KMS-11 (cell line): ENCODE measurements around the gene S1PR4.

Experiments used
- H2AFZ ChIP-seq: fragments of 200-600 bp; sonication (generic); 2 replicates; pipeline ENCODE4 v1.6.1; 2016; ENCODE audit warnings: antibody characterized with exemption, mixed run types, low read depth
- H3K27ac ChIP-seq: fragments of 200-600 bp; sonication (generic); 2 replicates; pipeline ENCODE4 v1.6.1; 2016; ENCODE audit warnings: mild to moderate bottlenecking, mixed run types
- H3K27me3 ChIP-seq: fragments of 200-600 bp; sonication (generic); 2 replicates; pipeline ENCODE4 v1.6.1; 2017; ENCODE audit warnings: mild to moderate bottlenecking, low read depth, mixed run types, moderate library complexity; ENCODE audit not compliant: insufficient read depth
- H3K36me3 ChIP-seq: fragments of 200-600 bp; sonication (generic); 2 replicates; pipeline ENCODE4 v1.6.1; 2017; ENCODE audit warnings: mild to moderate bottlenecking, mixed run types; ENCODE audit not compliant: insufficient read depth
- H3K4me1 ChIP-seq: fragments of 200-600 bp; sonication (generic); 2 replicates; pipeline ENCODE4 v1.6.1; 2016; ENCODE audit warnings: mild to moderate bottlenecking, low read depth, mixed run types; ENCODE audit not compliant: poor library complexity, severe bottlenecking
- H3K4me2 ChIP-seq: fragments of 200-600 bp; sonication (generic); 2 replicates; pipeline ENCODE4 v1.7.0; 2016; ENCODE audit warnings: mild to moderate bottlenecking, mixed run types
- H3K4me3 ChIP-seq: fragments of 200-600 bp; sonication (generic); IDR thresholded peaks from 2 replicates; pipeline ENCODE4 v1.6.1; 2017; ENCODE audit warnings: low read depth, low read length, mixed read lengths; ENCODE audit not compliant: insufficient read depth
- H3K79me2 ChIP-seq: fragments of 200-600 bp; sonication (generic); 2 replicates; pipeline ENCODE4 v1.6.1; 2016; ENCODE audit warnings: low read depth, mixed run types; ENCODE audit not compliant: insufficient read depth
- H3K9ac ChIP-seq: fragments of 200-600 bp; sonication (generic); 2 replicates; pipeline ENCODE4 v1.6.1; 2016; ENCODE audit warnings: mild to moderate bottlenecking, mixed run types
- H4K20me1 ChIP-seq: fragments of 200-600 bp; sonication (generic); 2 replicates; pipeline ENCODE4 v1.6.1; 2016; ENCODE audit warnings: mild to moderate bottlenecking, mixed run types; ENCODE audit not compliant: insufficient read depth
- TF ChIP-seq, protein P1 (sequence below): fragments of 200-600 bp; sonication (generic); conservative IDR thresholded peaks from 2 replicates; pipeline ENCODE4 v1.6.1; 2017; ENCODE audit warnings: low read depth, mild to moderate bottlenecking, antibody characterized with exemption, low read length, moderate library complexity, mixed read lengths

The S1PR4 gene

DNA sequence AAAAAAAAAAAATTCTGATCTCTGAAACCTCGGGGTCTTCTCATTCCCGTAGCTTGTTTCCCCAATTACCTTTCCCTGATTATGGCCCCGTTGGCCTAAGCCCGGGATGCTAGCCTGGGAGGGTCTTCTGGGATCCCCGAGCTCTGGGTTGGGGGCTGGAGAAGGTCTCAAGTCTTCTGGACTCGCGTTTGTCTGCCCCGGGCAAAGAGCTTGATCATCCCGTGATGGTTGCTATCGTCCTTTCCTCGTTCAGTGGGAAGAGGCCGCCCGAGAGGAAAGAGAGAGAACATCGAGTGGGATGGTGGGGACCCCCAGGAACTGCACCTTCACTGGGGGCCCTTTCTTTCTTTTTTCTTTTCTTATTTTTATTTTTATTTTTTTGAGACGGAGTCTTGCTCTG is 40.3 kb upstream of the S1PR4 start:
- Histone ChIP-seq H3K4me3 (no peak overlapping the region), H3K27ac (no peak overlapping the region), H3K9ac (no peak overlapping the region), H2AFZ (no peak overlapping the region), H3K79me2 (no peaks in the 10 kb centered on the region), H3K27me3 (peaks cover 54% of the 10 kb centered on the region; the same call in 1 of the 2 replicates), H3K4me2 (no peak overlapping the region), H3K4me1 (peaks cover 7% of the 10 kb centered on the region), H4K20me1 (no peaks in the 10 kb centered on the region), H3K36me3 (no peaks in the 10 kb centered on the region)
- TF ChIP-seq, protein P1, sequence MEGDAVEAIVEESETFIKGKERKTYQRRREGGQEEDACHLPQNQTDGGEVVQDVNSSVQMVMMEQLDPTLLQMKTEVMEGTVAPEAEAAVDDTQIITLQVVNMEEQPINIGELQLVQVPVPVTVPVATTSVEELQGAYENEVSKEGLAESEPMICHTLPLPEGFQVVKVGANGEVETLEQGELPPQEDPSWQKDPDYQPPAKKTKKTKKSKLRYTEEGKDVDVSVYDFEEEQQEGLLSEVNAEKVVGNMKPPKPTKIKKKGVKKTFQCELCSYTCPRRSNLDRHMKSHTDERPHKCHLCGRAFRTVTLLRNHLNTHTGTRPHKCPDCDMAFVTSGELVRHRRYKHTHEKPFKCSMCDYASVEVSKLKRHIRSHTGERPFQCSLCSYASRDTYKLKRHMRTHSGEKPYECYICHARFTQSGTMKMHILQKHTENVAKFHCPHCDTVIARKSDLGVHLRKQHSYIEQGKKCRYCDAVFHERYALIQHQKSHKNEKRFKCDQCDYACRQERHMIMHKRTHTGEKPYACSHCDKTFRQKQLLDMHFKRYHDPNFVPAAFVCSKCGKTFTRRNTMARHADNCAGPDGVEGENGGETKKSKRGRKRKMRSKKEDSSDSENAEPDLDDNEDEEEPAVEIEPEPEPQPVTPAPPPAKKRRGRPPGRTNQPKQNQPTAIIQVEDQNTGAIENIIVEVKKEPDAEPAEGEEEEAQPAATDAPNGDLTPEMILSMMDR, result no peak

DNA sequence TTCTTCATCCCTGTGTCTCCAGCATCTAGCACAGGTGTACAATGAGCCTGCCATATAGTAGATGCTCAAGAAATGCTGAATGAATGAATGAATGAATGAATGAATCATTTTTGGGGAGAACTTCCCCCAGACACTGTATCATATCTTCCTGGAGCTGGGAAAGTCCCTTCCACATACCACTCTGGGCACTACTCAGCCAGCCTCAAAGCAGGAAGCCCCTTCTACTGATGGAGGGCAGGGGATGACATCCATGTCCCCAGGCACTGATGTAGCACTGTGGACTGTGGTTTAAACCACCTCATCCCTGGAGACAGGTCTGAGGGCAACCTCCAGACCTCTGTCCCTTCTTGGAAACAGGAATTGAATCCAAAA is 37.9 kb upstream of the S1PR4 start:
- TF ChIP-seq, protein P1, result no peak
- Histone ChIP-seq H3K36me3 (no peaks in the 10 kb centered on the region), H3K27me3 (peaks cover 62% of the 10 kb centered on the region; the same call in 1 of the 2 replicates), H3K4me2 (no peak overlapping the region), H3K4me3 (no peak overlapping the region), H2AFZ (no peak overlapping the region), H3K4me1 (no peaks in the 10 kb centered on the region), H4K20me1 (no peaks in the 10 kb centered on the region), H3K9ac (no peak overlapping the region), H3K27ac (no peak overlapping the region), H3K79me2 (no peaks in the 10 kb centered on the region)

DNA sequence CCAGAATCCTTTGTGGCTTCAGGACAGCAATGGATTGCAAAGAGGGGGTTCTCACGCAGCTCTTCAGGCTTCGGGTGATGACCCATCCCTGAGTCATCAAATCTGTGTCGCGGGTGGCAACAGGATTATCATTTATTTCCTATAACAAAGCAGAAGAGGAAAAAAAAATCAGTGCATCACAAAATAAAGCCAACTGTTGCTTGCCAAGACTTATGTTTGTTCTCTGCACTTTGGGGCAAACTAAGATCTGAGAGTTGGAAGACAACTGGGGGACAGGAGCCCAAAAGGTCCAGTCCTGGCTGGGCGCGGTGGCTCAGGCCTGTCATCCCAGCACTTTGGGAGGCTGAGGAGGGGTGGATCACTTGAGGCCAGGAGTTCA is 36.3 kb upstream of the S1PR4 start:
- Histone ChIP-seq H3K27me3 (peaks cover 62% of the 10 kb centered on the region; the same call in 1 of the 2 replicates), H3K4me1 (no peaks in the 10 kb centered on the region), H3K4me3 (no peak overlapping the region), H2AFZ (no peak overlapping the region), H3K27ac (no peak overlapping the region), H4K20me1 (no peaks in the 10 kb centered on the region), H3K36me3 (no peaks in the 10 kb centered on the region), H3K9ac (no peak overlapping the region), H3K79me2 (no peaks in the 10 kb centered on the region), H3K4me2 (no peak overlapping the region)
- TF ChIP-seq, protein P1, result no peak

- TF ChIP-seq, protein P1, result no peak
- H3K9ac ChIP-seq, result no peak overlapping the region
Measured at GRCh38 chr19:3142781-3143337, 35.7 kb upstream of the S1PR4 start.

More at GRCh38 chr19:3142781-3143337, 35.7 kb upstream of the S1PR4 start:
- Histone ChIP-seq H3K36me3 (no peaks in the 10 kb centered on the region), H4K20me1 (no peaks in the 10 kb centered on the region), H2AFZ (no peak overlapping the region), H3K4me1 (no peaks in the 10 kb centered on the region), H3K4me2 (no peak overlapping the region), H3K4me3 (no peak overlapping the region), H3K27me3 (peaks cover 60% of the 10 kb centered on the region; the same call in 1 of the 2 replicates), H3K79me2 (no peaks in the 10 kb centered on the region), H3K27ac (no peak overlapping the region)
